NCI-H748 treated with DMSO at 0.1 percent for 48 hours (cell line): Measurements from ENCODE around the gene PTPRO.

ENCODE experiments used
- DNase-seq: peaks from one replicate; lab custom pipeline; 2025; lab: John Stamatoyannopoulos, UW

PTPRO gene

GRCh38 chr12:15446807-15447206 lies 124.5 kb downstream of the PTPRO start:
- no peak for DNase-seq

DNA sequence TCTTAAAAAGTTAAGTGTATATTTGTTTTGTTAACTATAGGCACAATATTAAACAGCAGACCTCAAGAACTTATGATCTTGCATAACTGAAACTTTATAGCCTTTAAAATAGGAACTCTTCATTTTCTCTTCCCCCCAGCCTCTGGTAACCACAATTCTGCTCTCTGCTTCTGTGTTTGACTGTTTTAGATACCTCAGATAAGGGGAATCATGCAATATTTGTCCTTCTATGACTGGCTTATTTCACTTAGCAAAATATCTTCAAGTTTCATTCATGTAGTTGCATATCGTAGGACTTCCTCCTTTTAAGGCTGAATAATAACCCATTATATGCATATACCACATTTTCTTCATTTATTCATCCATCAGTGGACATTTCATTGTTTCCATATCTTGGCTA lies 131.3 kb downstream of the PTPRO start:
- DNase-seq: no peak

GRCh38 chr12:15458008-15458407 lies 135.7 kb downstream of the PTPRO start:
- DNase-seq: no peak

GRCh38 chr12:15468911-15469310 lies 146.6 kb downstream of the PTPRO start:
- no peak for DNase-seq

DNA sequence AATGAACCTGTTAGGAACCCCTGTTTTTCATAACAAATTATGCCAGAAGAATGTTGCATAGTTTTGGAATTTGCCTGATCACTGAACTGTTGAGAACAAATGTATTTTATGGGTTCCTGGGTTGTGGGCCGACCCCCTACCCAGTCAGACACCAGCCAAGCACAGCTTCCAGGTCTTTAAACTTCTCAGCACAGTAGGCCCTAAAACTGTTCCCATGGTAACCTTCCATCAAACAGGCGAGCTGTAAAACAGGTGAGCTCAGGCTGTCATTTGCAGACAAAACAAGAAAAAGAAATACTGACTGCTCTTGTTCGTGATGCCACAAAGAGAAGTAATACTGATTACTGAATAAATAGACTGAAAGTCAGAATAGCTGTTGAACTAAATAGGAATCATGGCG lies 147.0 kb downstream of the PTPRO start:
- DNase-seq: peak; percentile 57

- DNase-seq: no peak
These were observed 149.7 kb downstream of the PTPRO start for GRCh38 chr12:15472036-15472435.

GRCh38 chr12:15474766-15475165 lies 152.5 kb downstream of the PTPRO start:
- DNase-seq: no peak

- DNase-seq: no peak
These were observed 155.5 kb downstream of the PTPRO start for GRCh38 chr12:15477761-15478160.

GRCh38 chr12:15481846-15482245 lies 159.5 kb downstream of the PTPRO start:
- DNase-seq: no peak

DNA sequence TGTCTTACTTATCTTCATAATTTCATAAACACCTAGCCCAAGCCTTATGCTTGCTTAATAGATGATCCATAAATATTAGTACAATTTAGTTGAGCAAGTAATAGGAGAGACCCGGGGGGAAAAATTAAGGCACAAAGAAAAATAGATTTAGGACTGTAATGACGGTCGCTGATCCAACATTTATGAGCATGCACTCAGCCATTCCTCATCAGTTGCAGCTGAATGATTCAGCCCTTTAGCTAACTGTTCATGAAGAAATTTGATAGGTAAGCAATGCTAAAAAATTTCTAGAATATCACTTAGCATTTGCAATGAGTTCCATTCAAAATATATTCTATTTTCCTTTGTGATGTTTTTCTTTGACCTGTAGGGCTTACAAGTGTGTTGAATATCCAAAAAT lies 163.2 kb downstream of the PTPRO start:
- no peak for DNase-seq

- no peak for DNase-seq
These were observed 164.6 kb downstream of the PTPRO start for GRCh38 chr12:15486859-15487258.

DNA sequence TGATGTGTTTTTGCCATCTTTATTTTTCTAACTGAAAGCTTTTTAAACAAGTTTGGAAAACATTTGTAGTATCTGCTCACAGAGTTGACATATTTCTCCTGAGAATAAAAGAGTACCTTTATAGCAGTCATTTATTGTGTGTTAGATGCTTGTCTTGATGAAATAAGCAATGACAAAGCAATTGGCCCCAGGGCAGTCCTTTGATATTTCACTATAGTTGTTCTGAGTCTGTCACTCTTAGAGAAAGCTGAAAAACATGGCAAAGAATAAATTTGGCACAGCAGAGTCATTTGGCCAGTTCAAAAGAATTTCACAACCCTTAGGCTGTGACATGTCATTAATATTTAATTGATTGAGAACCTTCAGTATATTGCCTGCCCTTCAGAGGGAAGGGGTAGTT lies 166.2 kb downstream of the PTPRO start:
- DNase-seq: no peak

DNA sequence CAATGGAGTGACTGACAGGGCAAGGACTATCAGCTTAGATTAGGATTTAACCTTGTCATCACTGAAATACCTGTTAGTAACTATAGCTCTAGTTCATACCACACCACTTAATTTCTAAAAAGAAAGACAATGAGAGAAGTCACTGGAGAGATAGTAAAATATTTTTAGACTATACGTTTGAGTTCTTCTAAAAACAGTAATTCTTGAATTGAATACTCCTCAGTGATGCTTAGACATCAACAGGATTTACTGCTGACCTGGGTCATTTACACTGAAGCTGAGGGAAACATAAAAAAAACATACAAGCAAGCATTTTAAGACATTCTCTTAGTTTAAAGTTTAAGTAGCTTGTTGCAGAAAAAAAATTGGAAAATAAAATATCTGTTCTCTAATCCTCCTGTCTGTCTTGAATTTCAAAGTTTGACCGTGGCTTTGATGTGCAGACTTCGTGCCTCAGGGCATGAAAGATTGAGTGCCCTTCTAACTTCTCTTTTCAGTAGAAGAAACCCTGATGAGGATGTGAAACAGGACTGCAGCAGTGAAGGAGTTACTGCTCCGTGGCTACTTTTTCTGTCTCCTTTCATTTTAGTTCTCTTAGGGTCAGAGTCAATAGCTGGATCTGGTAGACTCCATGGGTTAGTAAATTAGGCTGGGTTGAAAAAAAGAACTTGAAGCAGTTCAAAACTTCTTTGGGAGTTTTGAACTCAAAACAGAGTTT lies 172.2 kb downstream of the PTPRO start:
- no peak for DNase-seq

DNA sequence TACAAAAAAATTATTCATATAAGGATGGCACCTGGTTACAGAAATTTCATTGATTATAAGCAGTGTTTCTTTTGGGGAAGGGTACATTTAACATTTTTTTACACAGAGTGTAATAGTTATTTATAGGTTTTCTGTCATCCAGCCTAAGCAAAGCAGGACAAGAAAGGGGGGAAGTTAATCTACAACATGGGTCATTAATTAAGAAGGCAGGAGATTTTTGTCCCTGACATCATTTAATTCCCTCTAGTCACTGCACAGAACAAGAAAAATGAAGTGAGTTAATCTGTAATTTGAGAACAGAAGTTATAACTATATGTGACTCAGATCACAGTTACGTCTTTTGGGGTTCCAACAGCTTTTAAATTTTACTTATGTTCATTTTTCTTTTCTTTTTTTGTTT lies 173.4 kb downstream of the PTPRO start:
- no peak for DNase-seq

GRCh38 chr12:15496738-15497137 lies 174.4 kb downstream of the PTPRO start:
- DNase-seq: no peak

GRCh38 chr12:15497671-15498292 lies 175.5 kb downstream of the PTPRO start:
- DNase-seq: no peak

GRCh38 chr12:15502211-15502610 lies 179.9 kb downstream of the PTPRO start:
- DNase-seq: no peak

DNA sequence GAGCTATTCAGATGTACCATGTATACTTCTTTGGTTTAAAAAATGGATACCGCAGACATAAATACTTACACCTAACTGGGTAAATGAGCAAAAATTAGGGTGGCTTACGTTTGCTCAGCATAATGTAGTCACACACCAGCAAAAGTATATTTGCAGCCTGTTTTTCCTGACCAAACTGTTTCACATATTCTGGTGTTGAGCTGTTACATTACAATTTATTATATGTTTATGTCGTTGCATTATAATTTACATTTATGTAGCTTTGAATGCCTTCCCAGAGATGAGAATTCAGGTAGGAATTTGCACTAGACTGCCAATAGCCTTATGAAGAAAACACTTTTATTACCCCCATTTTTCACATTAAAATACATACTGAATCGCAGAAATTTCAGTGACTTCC lies 183.3 kb downstream of the PTPRO start:
- DNase-seq: no peak

DNA sequence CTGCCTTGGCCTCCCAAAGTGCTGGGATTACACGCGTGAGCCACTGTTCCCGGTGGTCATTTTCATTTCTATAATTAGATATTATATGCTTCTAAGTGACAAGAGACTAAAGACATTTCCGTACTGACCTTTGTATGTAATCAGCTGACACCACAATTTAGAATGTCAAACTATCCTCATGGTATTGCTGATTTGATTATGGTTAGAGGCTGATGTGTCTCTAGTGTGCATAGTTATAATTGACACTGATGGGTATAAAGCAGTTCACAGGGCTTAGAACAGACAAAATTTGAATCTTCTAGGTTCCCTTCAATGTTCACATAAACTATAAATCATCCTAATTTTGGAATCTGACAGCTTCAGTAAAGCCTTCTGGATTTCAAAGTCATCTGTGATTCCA lies 192.7 kb downstream of the PTPRO start:
- DNase-seq: no peak

- DNase-seq: peak; percentile 8
These were observed 197.8 kb downstream of the PTPRO start for GRCh38 chr12:15520083-15520482.

GRCh38 chr12:15520844-15521243 lies 198.5 kb downstream of the PTPRO start:
- DNase-seq: no peak

DNA sequence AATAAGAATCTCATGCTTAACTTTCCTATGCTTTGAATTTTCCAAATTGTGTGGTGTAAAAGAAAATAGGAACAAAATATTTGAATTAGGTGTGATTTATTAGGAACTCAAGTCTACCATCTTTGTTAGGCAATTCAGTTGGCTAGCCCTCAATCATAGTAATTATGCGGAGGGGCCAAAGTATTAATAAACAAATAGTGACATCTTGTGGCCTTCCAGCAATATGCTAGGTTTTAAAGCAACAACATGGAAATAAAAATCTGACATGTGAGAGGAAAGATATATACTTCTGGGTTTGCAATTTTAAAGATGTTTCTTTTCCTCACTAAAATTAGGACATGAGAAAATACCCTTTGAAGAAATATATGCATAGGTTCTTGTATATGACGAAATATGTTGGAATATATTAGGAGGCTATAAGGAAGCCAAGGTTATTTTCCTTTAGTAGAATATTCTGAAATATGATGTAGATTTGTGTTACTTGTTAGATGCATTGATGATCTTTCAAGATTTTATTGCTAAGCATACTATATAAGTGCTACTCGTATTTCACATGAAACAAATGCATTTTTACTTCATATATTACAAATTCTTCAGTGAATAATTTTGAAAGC lies 200.4 kb downstream of the PTPRO start:
- DNase-seq: peak; percentile 54

- no peak for DNase-seq
These were observed 203.1 kb downstream of the PTPRO start for GRCh38 chr12:15525441-15525840.

DNA sequence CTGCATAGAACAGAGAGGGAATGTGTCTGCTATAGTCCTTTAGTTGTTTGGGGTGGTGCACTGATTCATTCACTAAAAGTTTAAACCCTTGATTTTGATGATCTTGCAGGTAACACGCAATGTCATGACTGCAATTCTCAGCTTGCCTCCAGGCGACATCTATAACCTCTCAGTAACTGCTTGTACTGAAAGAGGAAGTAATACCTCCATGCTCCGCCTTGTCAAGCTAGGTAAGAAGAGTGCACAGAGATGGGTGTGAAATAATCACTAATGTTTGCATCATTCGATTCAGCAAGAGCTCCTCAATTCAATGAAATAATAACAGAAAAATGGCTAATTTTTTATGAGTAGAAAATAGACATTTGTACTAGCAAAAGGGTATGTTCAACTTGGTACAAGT lies 203.7 kb downstream of the PTPRO start:
- no peak for DNase-seq
